ENCODE measurements around the gene MYO3B.

GRCh38 chr2:170339750-170340692 lies 162.1 kb downstream of the MYO3B start:
- TF ChIP-seq EZH2 (IDR thresholded peaks at IDR 0.05; ENCODE audit: borderline replicate concordance, insufficient read depth, low read depth, low read length, poor library complexity, severe bottlenecking), result no peak
- no peak for TF ChIP-seq CTCF (IDR thresholded peaks at IDR 0.05)

Measured in B cell (primary cell).